Measurements from ENCODE around the gene EPHB2. TPM values are rescaled to one million over a fixed set of nuclear protein-coding genes. Genes with fewer than 3 reads are reported as not detected.

EPHB2 gene
- total and polyA plus RNA-seq, 2 donors from 2014 or later: 3.0 to 9.5 TPM

- peaks cover 0 to 2% (median 0%) of the 10 kb centered on the region in 3 donors for H3K4me1 ChIP-seq (ENCODE audit: control insufficient read depth in 2 of 3, insufficient read depth in 2 of 3, low read depth in 1 of 3, low read length in 3 of 3)
- H3K27ac ChIP-seq (ENCODE audit: low read depth in 2 of 2, low read length in 2 of 2): no peak overlapping the region
- no peaks in the 10 kb centered on the region for H3K27me3 ChIP-seq (ENCODE audit: control insufficient read depth, insufficient read depth, low read length)
- no peak for FAIRE-seq
- no peak overlapping the region for H3K9ac ChIP-seq (ENCODE audit: low read length in 3 of 3)
- intact Hi-C loops (cut with DNase I): no loop called here
- no peak for DNase-seq
- H3K4me3 ChIP-seq (ENCODE audit: low read length in 3 of 3): no peak overlapping the region
- no peak for TF ChIP-seq CTCF (IDR thresholded peaks at IDR 0.05; ENCODE audit: borderline replicate concordance, extremely low read depth, insufficient read depth)
- no peaks in the 10 kb centered on the region for H3K36me3 ChIP-seq (ENCODE audit: control insufficient read depth in 2 of 3, insufficient read depth in 3 of 3, low read length in 3 of 3)
- no peaks in the 10 kb centered on the region for H3K9me3 ChIP-seq (ENCODE audit: control insufficient read depth in 2 of 3, insufficient read depth in 1 of 3, low read length in 3 of 3)
Measured at GRCh38 chr1:22817462-22817861, 106.8 kb downstream of the EPHB2 start.

GRCh38 chr1:22818061-22818770 is 107.6 kb downstream of the EPHB2 start:
- Histone ChIP-seq H3K27ac (ENCODE audit: low read depth in 2 of 2, low read length in 2 of 2) (no peak overlapping the region), H3K4me3 (ENCODE audit: low read length in 3 of 3) (no peak overlapping the region), H3K27me3 (ENCODE audit: control insufficient read depth, insufficient read depth, low read length) (no peaks in the 10 kb centered on the region), H3K9me3 (ENCODE audit: control insufficient read depth in 2 of 3, insufficient read depth in 1 of 3, low read length in 3 of 3) (no peaks in the 10 kb centered on the region), H3K4me1 (ENCODE audit: control insufficient read depth in 2 of 3, insufficient read depth in 2 of 3, low read depth in 1 of 3, low read length in 3 of 3) (peaks cover 0 to 2% (median 0%) of the 10 kb centered on the region in 3 donors), H3K9ac (ENCODE audit: low read length in 3 of 3) (no peak overlapping the region), H3K36me3 (ENCODE audit: control insufficient read depth in 2 of 3, insufficient read depth in 3 of 3, low read length in 3 of 3) (no peaks in the 10 kb centered on the region)
- DNase-seq (no peak), FAIRE-seq (no peak)
- TF ChIP-seq CTCF (IDR thresholded peaks at IDR 0.05; ENCODE audit: borderline replicate concordance, extremely low read depth, insufficient read depth): no peak
- intact Hi-C loops (cut with DNase I): no loop called here

GRCh38 chr1:22819361-22819760 is 108.7 kb downstream of the EPHB2 start:
- TF ChIP-seq CTCF (IDR thresholded peaks at IDR 0.05; ENCODE audit: borderline replicate concordance, extremely low read depth, insufficient read depth): no peak
- H3K9me3 ChIP-seq (ENCODE audit: control insufficient read depth in 2 of 3, insufficient read depth in 1 of 3, low read length in 3 of 3): no peaks in the 10 kb centered on the region
- H3K36me3 ChIP-seq (ENCODE audit: control insufficient read depth in 2 of 3, insufficient read depth in 3 of 3, low read length in 3 of 3): no peaks in the 10 kb centered on the region
- H3K4me3 ChIP-seq (ENCODE audit: low read length in 3 of 3): no peak overlapping the region
- no peaks in the 10 kb centered on the region for H3K27me3 ChIP-seq (ENCODE audit: control insufficient read depth, insufficient read depth, low read length)
- no peak overlapping the region for H3K27ac ChIP-seq (ENCODE audit: low read depth in 2 of 2, low read length in 2 of 2)
- FAIRE-seq (no peak), DNase-seq (no peak)
- intact Hi-C loops (cut with DNase I): no loop called here
- H3K4me1 ChIP-seq (ENCODE audit: control insufficient read depth in 2 of 3, insufficient read depth in 2 of 3, low read depth in 1 of 3, low read length in 3 of 3): peaks cover 0 to 2% (median 0%) of the 10 kb centered on the region in 3 donors
- no peak overlapping the region for H3K9ac ChIP-seq (ENCODE audit: low read length in 3 of 3)

Data from kidney (tissue), 14 donors.